Activated T-cell treated with anti-CD3 and anti-CD28 coated beads, Interleukin-2, amount 50 U/mL, for 72 hours (primary cell): ENCODE data around the gene DENND2C. TPM values are rescaled to one million over a fixed set of nuclear protein-coding genes. Genes with fewer than 3 reads are reported as not detected.
"Not testable (repeated sequence)": the region's sequence is repeated elsewhere in the genome, so short reads cannot be mapped to it uniquely, and the experiment has no call there.

Experiments used
- ATAC-seq, 2 donors: fragments of 150-1000 bp; cut with Tn5 transposase; replicated peaks in 1 of 2; 2 replicates each; pipeline ENCODE4 v1.10.0; 2021; ENCODE audit warnings: moderate library complexity in 2 of 2, mild to moderate bottlenecking in 1 of 2
- DNase-seq, 2 donors: peaks; one replicate each; pipeline ENCODE4 v3.0.0; 2021 to 2022; ENCODE audit warnings: mixed read lengths in 1 of 2
- H3K27ac Mint-ChIP-seq: one replicate; pipeline ENCODE4 v1.8.0; 2022; ENCODE audit warnings: mild to moderate bottlenecking, moderate library complexity, mixed read lengths
- H3K27me3 Mint-ChIP-seq: one replicate; pipeline ENCODE4 v1.8.0; 2022; ENCODE audit warnings: low read depth, mixed read lengths
- H3K36me3 Mint-ChIP-seq, 2 donors: one replicate each; pipeline ENCODE4 v1.8.0; 2022; ENCODE audit warnings: mixed read lengths in 2 of 2, mild to moderate bottlenecking in 1 of 2; ENCODE audit not compliant: insufficient read depth in 2 of 2
- H3K4me1 Mint-ChIP-seq: one replicate; pipeline ENCODE4 v1.8.0; 2022; ENCODE audit warnings: low read depth, mixed read lengths
- H3K4me3 Mint-ChIP-seq, 2 donors: one replicate each; pipeline ENCODE4 v1.8.0; 2022; ENCODE audit warnings: mild to moderate bottlenecking in 2 of 2, mixed read lengths in 2 of 2, moderate library complexity in 2 of 2
- H3K9me3 Mint-ChIP-seq, 2 donors: one replicate each; pipeline ENCODE4 v1.8.0; 2022; ENCODE audit warnings: mixed read lengths in 2 of 2
- total RNA-seq, 2 donors: library from RNA; stranded (reverse); gene quantifications; one replicate each; pipeline ENCODE4 v1.2.3, GENCODE V29; 2022

Gene DENND2C
- total RNA-seq, 2 donors from 2014 or later: 0.88 to 2.2 TPM

GRCh38 chr1:114581335-114582287 is 88.2 kb downstream of the DENND2C start, which contains the start of gene BCAS2:
BCAS2 (minus strand) TSS chr1:114581615; CDS start chr1:114581591, 24 bp downstream.
- Mint-ChIP-seq H3K4me3 (peak within 1 kb of the TSS; percentile 94 to 97), H3K27ac (peak within 1 kb of the TSS; percentile 98), H3K27me3 (no peaks in the 10 kb centered on the region), H3K36me3 (peaks cover 9 to 15% of the 10 kb centered on the region in 2 donors), H3K4me1 (peaks cover 29% of the 10 kb centered on the region), H3K9me3 (peaks cover 0 to 3% of the 10 kb centered on the region in 2 donors)
- DNase-seq (peak; percentile 93 to 94), ATAC-seq (peak; percentile 99)

DNA sequence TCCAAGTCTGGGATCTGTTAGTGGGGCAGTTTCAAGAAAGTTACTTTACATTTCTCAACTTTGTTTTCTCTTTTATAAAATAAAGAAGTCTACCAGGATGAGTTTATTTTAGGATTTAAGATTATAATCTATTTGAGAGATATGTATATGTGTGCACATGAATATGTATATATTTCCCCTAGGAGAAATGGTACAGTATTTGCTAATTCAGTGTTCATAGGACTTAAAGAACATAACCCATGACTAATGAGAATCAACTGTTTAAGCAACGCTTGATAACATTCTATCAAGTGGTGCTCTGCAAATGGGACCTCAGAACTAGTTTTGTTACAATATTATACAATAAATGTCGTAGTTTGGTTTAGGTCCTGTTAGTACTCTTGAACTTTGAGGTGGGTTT is 95.5 kb downstream of the DENND2C start:
- Mint-ChIP-seq H3K9me3 (no peaks in the 10 kb centered on the region), H3K4me1 (peaks cover 17% of the 10 kb centered on the region), H3K4me3 (no peak overlapping the region), H3K27ac (no peak overlapping the region), H3K27me3 (no peaks in the 10 kb centered on the region), H3K36me3 (peaks cover 9 to 36% of the 10 kb centered on the region in 2 donors)
- no peak for ATAC-seq
- no peak for DNase-seq

DNA sequence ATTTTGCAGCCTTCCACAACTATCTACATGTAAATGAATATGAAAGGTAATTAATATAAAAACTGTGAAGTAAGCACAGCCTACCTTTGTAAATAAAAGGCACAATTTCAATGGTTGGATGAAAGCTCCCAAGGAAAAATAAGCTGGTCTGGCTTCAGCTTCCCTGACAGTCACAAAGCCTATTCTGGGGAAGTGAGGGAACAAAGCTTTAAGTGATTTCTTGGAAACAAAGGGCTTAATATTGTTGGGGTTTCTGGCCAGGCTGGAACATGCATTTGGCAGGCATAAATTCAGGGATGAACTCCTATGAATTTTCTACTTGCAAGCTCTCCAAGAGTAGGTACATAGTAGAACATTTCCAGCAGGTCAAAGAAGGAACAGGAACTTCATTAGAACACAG is 105.7 kb downstream of the DENND2C start:
- ATAC-seq (no peak), DNase-seq (no peak)
- H3K27ac Mint-ChIP-seq: no peak overlapping the region
- peaks cover 2 to 3% of the 10 kb centered on the region in 2 donors for H3K9me3 Mint-ChIP-seq
- H3K4me3 Mint-ChIP-seq: no peak overlapping the region
- no peaks in the 10 kb centered on the region for H3K4me1 Mint-ChIP-seq
- H3K36me3 Mint-ChIP-seq: peaks cover 12 to 41% of the 10 kb centered on the region in 2 donors
- no peaks in the 10 kb centered on the region for H3K27me3 Mint-ChIP-seq

GRCh38 chr1:114562978-114563510 is 106.8 kb downstream of the DENND2C start:
- not testable (repeated sequence) for H3K9me3 Mint-ChIP-seq, ATAC-seq, DNase-seq, H3K27me3 Mint-ChIP-seq, H3K27ac Mint-ChIP-seq, H3K4me1 Mint-ChIP-seq, H3K4me3 Mint-ChIP-seq
- peaks cover 9 to 33% of the 10 kb centered on the region in 2 donors for H3K36me3 Mint-ChIP-seq

GRCh38 chr1:114561333-114561732 is 108.5 kb downstream of the DENND2C start:
- Mint-ChIP-seq H3K36me3 (peaks cover 9 to 19% of the 10 kb centered on the region in 2 donors), H3K4me1 (no peaks in the 10 kb centered on the region), H3K4me3 (no peak overlapping the region), H3K27me3 (no peaks in the 10 kb centered on the region), H3K9me3 (peaks cover 2 to 3% of the 10 kb centered on the region in 2 donors), H3K27ac (no peak overlapping the region)
- DNase-seq: no peak
- ATAC-seq: no peak

DNA sequence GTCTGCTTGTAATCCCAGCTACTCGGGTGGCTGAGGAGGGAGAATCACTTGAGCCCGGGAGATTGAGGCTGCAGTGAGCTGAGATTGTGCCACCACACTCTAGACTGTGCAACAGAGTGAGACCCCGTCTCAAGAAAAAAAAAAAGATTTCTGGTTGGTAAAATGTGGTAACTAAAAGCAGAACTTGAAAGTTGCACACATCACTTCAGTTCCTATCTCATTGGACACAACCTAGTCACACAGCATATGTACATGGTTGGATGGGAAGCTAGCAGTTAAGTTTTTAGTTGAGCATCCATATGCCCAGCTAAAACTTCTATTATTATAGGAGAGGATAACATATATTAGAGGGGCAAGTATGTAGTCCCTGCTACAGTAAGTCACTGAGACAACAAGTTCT is 110.5 kb downstream of the DENND2C start:
- no peaks in the 10 kb centered on the region for H3K9me3 Mint-ChIP-seq
- no peak overlapping the region for H3K27ac Mint-ChIP-seq
- no peaks in the 10 kb centered on the region for H3K27me3 Mint-ChIP-seq
- no peaks in the 10 kb centered on the region for H3K4me1 Mint-ChIP-seq
- ATAC-seq (no peak), DNase-seq (no peak)
- H3K36me3 Mint-ChIP-seq: no peaks in the 10 kb centered on the region
- no peak overlapping the region for H3K4me3 Mint-ChIP-seq

DNA sequence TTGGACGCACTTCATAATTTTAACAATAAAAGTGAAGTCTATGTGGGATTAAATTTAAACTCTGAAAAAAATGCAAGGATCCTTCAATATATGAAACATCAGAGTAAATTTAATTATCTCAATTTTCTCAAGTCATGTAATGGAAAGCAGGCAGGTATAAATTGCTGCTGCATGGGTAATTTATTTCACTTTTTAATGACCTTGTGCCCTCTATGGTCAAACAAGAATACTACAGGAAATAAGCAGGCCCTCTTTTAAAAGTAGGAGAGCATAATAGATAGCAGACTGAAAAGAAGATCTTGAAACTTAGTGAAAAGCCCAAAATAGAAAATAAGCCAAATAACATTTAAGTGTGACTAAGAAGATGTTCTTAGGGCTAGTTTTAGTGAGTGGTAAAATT is 111.3 kb downstream of the DENND2C start:
- Mint-ChIP-seq H3K9me3 (no peaks in the 10 kb centered on the region), H3K4me3 (no peak overlapping the region), H3K27me3 (no peaks in the 10 kb centered on the region), H3K4me1 (no peaks in the 10 kb centered on the region), H3K36me3 (no peaks in the 10 kb centered on the region), H3K27ac (no peak overlapping the region)
- ATAC-seq: no peak
- no peak for DNase-seq

- Mint-ChIP-seq H3K4me3 (no peak overlapping the region), H3K4me1 (no peaks in the 10 kb centered on the region), H3K27me3 (no peaks in the 10 kb centered on the region), H3K9me3 (no peaks in the 10 kb centered on the region), H3K36me3 (no peaks in the 10 kb centered on the region), H3K27ac (no peak overlapping the region)
- ATAC-seq (no peak), DNase-seq (no peak)
These were observed 115.3 kb downstream of the DENND2C start for GRCh38 chr1:114554577-114554976.

- no peaks in the 10 kb centered on the region for H3K4me1 Mint-ChIP-seq
- DNase-seq (no peak), ATAC-seq (no peak)
- H3K4me3 Mint-ChIP-seq: no peak overlapping the region
- H3K27me3 Mint-ChIP-seq: no peaks in the 10 kb centered on the region
- H3K36me3 Mint-ChIP-seq: peaks cover 0 to 2% of the 10 kb centered on the region in 2 donors
- H3K9me3 Mint-ChIP-seq: no peaks in the 10 kb centered on the region
- no peak overlapping the region for H3K27ac Mint-ChIP-seq
These were observed 117.7 kb downstream of the DENND2C start for GRCh38 chr1:114552106-114552639.

DNA sequence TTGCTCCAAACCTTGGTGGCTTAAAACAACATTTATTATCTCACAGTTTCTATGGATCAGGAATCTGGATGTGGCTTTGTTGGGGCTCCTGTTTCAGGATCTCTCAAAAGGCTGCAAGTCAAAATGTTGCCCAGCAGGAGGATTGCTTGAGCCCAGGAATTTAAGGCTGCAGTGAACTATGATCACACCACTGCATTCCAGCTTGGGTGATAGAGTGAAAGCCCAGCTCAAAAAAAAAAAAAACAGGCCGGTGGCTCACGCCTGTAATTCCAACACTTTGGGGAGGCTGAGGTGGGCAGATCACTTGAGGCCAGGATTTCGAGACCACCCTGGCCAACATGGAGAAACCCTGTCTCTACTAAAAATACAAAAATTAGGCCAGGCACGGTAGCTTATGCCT is 118.4 kb downstream of the DENND2C start:
- no peaks in the 10 kb centered on the region for H3K9me3 Mint-ChIP-seq
- H3K27ac Mint-ChIP-seq: no peak overlapping the region

GRCh38 chr1:114550336-114550735 is 119.5 kb downstream of the DENND2C start:
- no peak for ATAC-seq
- Mint-ChIP-seq H3K4me3 (no peak overlapping the region), H3K27ac (no peak overlapping the region)

More for the DNA sequence above, 118.4 kb downstream of the DENND2C start:
- ATAC-seq (no peak), DNase-seq (no peak)
- Mint-ChIP-seq H3K36me3 (peaks cover 0 to 2% of the 10 kb centered on the region in 2 donors), H3K27me3 (no peaks in the 10 kb centered on the region), H3K4me1 (no peaks in the 10 kb centered on the region), H3K4me3 (no peak overlapping the region)

GRCh38 chr1:114549137-114549536 is 120.7 kb downstream of the DENND2C start:
- ATAC-seq (no peak), DNase-seq (no peak)
- Mint-ChIP-seq H3K27me3 (no peaks in the 10 kb centered on the region), H3K4me3 (no peak overlapping the region), H3K27ac (no peak overlapping the region), H3K36me3 (peaks cover 0 to 2% of the 10 kb centered on the region in 2 donors), H3K9me3 (no peaks in the 10 kb centered on the region), H3K4me1 (no peaks in the 10 kb centered on the region)

More at GRCh38 chr1:114550336-114550735, 119.5 kb downstream of the DENND2C start:
- H3K9me3 Mint-ChIP-seq: no peaks in the 10 kb centered on the region
- DNase-seq: no peak
- peaks cover 0 to 2% of the 10 kb centered on the region in 2 donors for H3K36me3 Mint-ChIP-seq
- H3K27me3 Mint-ChIP-seq: no peaks in the 10 kb centered on the region
- no peaks in the 10 kb centered on the region for H3K4me1 Mint-ChIP-seq

DNA sequence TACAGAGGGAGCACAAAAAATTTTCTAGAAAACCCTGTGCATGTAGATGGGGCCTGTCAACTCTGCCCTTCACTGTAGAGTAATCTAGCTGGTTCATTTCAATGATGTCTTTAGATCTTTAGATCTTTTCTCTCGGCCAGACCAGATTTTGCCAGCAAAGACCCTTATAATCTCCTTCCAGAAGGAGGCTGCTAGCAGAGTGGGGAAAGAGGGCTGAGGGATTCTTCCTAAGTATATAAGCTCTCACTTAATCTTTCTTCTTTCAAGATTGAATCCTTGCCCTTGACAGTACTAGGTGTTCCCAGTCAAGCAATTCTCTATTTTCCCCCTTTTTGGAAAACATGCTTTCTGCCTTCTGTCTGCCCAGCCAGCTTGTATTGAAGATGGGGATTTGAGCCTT is 122.8 kb downstream of the DENND2C start:
- DNase-seq (no peak), ATAC-seq (no peak)
- H3K4me3 Mint-ChIP-seq: no peak overlapping the region
- no peak overlapping the region for H3K27ac Mint-ChIP-seq
- H3K36me3 Mint-ChIP-seq: peaks cover 0 to 2% of the 10 kb centered on the region in 2 donors
- H3K4me1 Mint-ChIP-seq: no peaks in the 10 kb centered on the region
- H3K27me3 Mint-ChIP-seq: no peaks in the 10 kb centered on the region
- no peaks in the 10 kb centered on the region for H3K9me3 Mint-ChIP-seq
